GM18508 (cell line): ENCODE data around the gene TDO2.
"Not testable (repeated sequence)": the region's sequence is repeated elsewhere in the genome, so short reads cannot be mapped to it uniquely, and the experiment has no call there.

Source experiments
- ATAC-seq: cut with Tn5 transposase; IDR thresholded peaks from one replicate; pipeline ENCODE4 v1.9.1; 2021; ENCODE audit warnings: moderate number of reproducible peaks; ENCODE audit not compliant: insufficient read depth, unreplicated experiment

TDO2 gene

DNA sequence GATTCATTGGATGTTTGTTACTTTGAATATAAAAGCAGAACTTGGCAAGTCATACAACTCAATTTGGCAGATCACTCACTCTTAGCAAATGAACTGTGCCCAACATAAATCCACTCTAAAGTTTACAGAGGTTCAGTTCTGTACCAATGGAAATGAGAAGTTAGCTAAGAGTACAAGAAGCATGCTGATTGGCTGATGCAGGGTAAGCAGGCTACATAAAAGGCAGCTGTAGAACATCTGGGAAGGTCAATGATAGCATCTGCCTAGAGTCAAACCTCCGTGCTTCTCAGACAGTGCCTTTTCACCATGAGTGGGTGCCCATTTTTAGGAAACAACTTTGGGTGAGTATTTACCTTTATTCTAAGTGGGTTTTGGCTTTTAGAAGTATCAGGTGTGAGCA, at the start of gene TDO2:
TDO2 (plus strand) TSS at position 244 of the 400 bp plus-strand sequence; CDS start at position 307, 63 bp downstream.
- ATAC-seq: no peak

DNA sequence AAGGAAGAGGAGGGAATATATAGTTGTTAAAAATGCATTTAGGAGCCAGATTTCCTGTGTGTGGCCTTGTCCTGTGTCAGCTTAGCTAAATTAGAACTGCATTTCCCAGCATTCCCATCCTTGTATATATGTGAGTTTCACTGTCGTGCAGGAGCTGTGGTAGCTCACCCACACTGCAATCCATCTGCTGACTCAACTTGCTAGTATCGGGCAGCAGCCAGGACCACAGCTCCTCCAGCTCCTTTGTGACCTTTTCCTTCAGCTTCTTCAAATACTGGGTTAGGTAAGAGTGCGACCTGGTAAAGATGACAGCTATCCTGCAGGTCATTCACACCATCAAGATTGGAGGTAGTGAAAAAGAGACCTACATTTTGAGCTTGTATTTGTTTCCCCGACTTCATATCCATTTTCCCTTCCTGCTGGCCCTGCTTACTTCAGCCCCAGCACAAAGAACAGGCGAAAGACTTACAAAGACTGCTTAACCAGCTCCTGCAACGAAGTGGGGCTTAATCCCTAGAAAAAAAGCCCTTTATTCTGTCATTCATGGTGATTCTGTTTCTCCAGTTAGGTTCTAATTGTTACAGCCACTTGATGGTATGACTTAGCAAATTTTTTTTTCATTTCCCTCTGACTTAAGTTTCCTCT, 48.8 kb upstream of the TDO2 start:
- ATAC-seq: no peak

DNA sequence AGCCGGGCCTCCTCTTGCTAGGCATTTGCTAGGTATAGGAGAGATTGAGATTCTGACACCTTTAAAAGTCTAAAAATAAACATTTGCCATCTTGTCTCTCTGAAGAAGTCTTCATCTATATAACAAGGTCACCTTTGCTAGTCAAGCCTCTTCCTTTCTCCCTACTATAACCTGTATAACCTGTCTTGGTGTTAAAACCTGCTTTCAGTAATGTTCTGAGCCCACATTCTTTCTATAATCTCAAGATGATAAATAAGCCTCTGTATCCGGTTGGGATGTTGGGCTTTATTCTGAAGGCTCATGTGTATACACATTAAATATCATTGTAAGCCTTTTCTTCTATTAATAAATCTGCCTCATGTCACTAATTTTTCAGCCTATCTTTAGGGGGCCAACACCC, 47.6 kb upstream of the TDO2 start:
- no peak for ATAC-seq

DNA sequence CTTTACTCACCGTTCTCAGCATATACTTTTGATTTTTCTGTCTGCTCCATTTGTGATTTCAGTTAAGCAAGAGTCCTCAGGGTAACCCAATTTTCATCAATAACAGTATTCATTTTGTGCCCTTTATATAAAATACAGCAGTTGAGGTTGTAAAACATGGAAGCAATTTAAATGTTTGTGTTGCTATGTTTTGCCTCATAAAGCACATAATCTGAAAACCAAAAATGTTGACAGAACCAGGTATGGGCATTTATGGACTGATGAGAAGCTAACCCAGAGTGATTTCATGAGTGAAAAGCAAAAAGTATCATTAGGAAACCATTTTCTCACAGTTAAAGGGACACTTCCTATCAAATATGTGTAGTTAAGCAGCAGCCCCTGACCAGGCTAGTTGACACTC, 37.3 kb upstream of the TDO2 start, which contains the start of gene ASIC5:
ASIC5 (minus strand) TSS at position 101 of the 400 bp plus-strand sequence; CDS start at position 50, 51 bp downstream.
- no peak for ATAC-seq

DNA sequence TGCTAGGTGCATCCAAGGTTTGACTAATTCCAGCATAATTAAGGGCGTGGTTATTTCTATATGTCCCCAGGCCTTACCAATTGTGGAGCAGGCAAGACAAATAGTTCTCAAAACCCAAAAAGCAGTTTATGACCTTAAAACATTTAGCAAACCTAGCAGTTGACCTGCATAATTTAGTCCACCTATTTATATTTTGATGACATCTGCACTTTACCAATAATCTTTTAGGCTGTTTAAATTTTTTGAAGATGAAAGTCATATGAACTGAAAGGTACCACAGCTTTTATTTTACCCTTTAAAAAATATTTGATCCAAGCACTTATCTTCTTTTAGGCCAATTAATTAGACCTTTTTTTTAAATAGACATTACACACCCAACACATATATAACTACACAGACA, 27.6 kb upstream of the TDO2 start:
- ATAC-seq: no peak

DNA sequence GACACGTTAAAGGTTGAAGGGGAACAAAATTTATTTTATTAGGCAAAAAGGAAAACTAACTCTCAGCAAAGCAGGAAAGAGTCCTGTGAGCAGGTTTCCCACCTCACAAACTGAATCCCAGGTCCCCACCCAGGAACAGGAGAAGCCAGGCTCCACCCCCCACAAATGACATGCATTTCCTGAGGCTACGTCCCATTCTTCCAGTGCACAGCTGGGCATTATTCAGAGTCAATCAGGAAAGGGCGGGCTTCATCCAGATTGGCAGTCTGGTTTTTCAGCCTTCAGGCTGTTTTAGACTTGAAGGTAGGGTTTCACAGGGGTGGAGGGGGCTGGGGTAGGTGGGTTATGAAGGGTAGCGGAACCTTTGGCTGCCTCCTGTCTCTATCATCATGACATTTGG, 25.5 kb upstream of the TDO2 start:
- no peak for ATAC-seq

DNA sequence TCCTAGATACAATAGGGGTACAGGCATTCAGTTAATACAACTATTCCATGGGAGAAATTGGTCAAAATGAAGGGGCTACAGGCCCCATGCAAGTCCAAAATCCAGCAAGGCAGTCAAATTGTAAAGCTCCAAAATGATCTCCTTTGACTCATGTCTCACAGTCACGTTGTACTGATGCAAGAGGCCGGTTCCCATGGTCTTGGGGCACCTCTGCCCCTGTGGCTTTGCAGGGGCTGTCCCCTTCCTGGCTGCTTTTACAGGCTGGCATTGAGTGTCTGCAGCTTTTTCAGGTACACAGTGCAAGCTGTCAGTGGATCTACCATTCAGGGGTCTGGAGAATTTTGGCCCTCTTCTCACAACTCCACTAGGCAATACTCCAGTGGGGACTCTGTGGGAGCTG, 24.9 kb upstream of the TDO2 start:
- ATAC-seq: no peak

DNA sequence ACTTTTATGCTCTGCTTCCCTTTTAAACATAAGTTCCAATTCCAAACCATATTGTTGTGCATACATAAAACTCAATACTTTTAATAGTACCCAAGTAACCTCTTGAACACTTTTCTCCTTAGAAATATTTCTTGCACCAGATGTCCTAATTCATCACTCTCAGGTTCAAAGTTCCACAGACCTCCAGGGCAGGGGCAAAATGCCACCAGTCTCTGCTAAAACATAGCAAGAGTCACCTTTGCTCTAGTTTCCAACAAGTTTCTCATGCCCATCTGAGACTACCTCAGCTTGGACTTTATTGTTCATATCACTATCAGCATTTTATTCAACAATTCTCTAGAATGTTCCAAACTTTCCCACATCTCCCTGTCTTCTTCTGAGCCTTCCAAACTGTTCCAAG, 23.7 kb upstream of the TDO2 start:
- ATAC-seq: no peak

DNA sequence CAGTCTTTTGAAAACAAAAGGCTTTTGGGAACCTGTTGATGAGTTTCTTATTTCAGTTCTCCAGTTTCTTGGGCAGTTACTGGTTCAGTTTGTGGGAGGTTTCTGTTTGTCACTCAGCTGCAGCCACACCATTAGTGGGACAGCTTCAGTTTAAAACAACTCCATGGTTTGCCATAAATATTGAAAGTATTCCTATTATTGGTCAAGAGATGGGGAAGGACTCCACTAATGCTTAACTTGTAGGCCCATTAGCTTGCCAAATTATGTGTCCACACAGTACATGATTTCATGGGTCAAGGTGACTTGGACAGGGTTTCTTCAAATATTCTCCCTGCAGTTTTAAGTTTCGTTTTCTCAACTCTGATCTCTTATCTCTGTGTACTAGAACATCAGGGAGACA, 21.9 kb upstream of the TDO2 start:
- no peak for ATAC-seq

DNA sequence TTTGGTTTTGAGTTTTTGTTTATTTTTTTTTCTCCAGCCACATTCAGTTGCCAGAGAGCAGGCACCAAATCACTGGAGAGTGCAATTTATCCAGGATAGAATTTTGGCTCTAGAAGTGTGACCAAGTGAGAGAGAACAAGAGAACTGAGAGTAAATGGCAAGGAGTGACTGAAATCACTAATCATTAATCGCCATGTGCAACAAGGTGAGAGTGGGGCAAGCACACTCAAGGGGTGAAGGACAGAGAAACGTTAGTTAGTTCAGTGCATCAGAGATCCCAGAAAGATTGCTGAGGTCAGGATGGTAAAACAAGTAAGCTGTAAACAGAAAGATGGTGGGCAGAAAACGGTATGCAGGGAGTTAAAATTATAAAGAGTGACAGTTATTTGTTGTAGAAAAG, 19.6 kb upstream of the TDO2 start:
- ATAC-seq: no peak

DNA sequence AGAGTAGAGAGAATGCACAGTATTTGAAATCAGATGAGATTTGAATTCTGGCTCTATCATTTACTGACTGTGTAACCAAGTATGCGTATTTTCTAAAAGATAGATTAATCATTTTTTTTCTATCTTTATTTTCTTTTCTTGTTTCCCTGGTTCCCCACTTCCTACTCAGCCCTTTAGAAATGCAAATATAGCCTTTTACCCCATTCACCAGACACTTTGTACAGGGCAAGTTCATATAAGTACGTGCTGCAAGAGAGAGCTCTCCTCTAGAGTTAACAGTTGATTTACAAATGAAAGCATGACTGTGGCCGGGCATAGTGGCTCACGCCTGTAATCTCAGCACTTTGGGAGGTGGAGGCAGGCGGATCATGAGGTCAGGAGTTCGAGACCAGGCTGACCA, 17.8 kb upstream of the TDO2 start:
- no peak for ATAC-seq

DNA sequence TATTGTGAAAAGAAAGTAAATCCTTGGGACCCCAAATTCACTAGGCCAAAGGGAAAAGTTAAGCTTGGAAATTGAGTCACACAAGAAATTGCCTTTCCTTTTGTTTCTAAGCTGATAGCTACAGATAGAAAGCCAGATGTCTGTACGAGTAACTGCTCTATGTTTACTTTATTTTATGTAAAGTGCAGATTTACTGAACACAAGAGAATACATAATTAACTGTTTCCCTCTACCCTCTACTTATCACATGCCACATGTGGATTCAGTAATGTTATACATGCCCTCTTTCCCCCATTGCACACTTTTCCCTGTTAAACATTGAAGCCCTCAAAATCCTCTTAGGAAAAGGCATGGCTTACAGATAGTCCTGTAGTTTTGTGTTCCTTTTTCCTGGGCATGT, 16.5 kb upstream of the TDO2 start:
- ATAC-seq: no peak

DNA sequence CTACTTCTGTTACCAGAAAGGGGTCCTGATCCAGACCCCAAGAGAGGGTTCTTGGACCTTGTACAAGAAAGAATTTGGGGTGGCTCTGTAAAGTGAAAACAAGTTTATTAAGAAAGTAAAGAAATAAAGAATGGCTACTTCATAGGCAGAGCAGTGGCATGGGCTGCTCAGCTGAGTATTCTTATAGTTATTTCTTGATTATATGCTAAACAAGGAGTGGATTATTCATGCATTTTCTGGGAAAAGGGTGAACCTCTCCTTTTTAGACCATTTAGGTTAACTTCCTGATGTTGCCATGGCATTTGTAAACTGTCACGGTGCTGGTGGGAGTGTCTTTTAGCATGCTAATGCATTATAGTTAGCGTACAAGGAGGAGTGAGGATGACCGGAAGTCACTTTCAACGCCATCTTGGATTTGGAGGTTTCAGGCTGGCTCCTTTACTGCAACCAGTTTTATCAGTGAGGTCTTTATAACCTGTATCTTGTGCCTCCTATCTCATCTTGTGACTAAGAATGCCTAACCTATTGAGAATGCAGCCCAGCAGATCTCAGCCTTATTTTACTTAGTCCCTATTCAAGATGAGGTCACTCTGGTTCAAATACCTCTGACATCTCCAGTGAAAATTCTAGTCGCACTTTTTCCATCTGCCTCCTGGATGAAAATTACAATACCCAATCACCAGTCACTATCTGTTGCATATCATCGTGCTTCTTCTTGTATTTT, 15.5 kb upstream of the TDO2 start:
- ATAC-seq: no peak

DNA sequence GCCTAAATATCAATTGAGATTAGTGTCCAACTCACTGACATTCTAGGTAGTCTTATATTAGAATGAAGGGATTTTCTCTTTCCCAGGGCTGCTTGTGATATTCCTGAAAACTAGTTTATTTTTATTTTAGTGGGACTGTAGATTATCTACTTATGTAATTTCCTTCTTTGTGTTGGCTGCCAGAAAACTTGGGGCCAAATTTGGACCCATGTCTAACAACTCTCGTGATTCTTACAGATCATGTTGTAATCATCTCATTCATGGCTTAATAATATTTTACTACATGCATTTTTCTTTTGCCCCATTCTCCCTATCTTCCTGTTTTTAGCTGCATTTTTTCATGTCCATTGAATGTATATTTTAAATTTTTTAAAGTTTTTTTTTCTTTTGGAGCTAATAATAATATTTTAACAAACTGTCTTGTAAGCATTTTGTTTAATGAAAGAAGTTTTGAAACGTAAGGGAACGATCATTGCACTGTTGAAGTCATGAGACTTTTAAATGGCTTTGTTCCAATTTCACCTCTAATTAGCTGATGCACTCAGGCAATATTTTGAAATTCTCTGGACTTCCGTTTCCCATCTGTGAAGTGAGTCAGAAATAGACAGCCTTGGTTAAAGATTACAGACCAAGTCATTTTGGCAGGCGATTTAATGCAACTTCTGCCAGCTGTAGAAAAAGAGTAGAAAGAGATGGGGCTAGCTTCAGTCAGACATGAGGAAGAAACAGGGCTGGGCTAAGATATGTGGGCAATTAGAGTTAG, 14.3 kb upstream of the TDO2 start:
- peak; percentile 96 for ATAC-seq

DNA sequence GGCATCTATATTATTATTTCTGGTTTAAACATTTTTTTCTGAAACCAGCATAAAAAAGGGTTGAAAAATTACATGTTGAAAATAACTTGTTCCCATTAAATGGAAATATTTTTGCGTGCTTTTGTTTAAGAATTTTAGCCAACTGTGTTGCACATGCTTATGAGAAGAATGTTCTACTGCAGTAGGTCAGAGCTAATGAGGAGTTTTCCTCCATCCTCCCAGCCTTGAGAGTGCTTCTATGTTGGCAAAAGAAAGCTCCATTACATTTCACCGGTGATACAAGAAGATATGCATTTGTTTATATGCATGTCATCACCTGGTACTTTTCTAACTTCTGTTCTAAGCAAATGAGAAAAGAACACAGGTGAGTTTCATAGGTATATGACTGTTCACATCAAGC, 13.6 kb upstream of the TDO2 start:
- no peak for ATAC-seq

DNA sequence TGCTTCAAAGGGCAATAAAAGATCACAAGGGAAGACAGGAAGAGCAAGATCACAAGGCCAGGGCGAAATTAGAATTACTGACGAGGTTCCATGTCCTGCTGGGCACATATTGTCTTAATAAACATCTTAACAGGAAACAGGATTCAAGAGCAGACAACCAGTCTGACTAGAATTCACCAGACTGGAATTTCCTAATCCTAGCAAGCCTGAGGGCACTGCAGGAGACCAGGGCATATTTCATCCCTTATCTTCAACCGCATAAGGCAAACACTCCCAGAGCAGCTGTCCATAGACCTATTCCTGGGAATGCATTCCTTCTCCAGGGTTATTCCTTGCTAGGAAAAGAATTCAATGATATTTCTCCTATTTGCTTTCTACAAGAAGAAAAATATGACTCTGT, 12.4 kb upstream of the TDO2 start:
- no peak for ATAC-seq

DNA sequence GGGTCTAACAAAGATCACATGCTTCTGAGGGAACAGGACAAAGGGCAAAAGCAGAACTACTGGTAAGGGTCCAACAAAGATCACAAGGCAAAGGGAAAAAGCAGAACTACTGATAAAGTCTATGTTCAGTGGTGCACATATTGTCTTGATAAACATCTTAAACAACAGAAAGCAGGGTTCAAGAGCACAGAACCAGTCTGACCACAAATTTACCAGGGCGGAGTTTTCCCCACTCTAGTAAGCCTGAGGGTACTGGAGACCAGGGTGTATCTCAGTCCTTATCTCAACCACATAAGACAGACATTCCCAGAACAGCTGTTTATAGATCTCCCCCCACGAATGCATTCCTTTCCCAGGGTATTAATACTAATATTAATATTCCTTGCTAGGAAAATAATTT, 5.1 kb upstream of the TDO2 start:
- not testable (repeated sequence) for ATAC-seq

DNA sequence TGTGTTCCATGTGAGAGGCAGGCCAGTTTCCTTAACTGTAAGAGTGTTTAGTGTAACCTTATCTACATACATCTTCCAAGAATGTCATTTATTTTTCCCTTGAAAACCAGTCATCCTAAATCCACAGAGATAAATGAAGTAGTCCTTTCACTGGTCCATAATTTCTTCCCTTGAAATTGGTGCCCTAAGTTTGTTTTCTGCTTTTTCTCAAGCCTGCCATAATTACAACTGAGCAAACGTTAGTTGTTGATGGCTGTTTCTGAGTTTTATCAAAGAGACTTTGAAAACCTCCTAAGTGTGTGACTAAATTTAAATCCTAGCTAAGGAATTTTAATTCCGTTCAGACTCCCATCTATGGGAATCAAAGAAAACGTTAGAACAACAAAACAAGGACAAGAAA, 3.6 kb upstream of the TDO2 start:
- ATAC-seq: no peak

DNA sequence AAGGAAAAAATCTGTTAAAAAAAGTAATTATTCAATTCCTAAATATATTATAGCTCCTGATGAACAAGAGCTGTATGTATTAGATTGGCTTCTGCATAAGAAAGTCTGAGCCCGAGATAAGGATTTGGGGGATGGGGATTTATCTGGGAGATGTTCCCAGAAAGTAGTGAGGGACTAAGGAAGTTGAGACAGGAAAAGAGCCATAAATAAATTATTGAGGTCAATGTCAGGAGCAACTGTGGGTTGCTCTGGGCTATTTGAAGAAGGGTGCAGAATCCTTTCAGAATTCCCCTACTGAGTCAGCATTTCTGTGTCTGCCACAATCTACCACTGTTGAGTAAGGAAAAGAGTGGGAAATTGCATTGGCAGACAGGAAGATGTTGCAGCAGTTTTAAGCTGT, 3.1 kb upstream of the TDO2 start:
- ATAC-seq: no peak

DNA sequence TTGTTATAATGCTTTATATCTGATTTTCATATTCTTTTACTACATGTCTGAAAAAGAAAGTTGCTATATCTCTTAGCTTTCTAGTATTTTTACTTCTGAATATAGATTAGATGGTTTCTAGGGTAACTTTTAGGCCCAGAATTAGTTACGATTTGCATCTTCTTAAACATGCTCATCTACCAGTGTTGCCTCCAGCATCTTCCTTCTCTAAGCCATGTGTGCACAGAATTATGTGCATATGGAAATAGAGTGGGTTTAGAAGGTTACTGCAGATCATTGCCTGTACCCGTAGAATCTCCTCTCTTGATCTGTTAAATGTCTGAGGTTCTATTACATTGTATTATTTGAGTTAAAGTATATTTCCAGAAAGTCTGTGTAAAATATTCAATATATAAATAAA, 2.5 kb upstream of the TDO2 start:
- no peak for ATAC-seq

DNA sequence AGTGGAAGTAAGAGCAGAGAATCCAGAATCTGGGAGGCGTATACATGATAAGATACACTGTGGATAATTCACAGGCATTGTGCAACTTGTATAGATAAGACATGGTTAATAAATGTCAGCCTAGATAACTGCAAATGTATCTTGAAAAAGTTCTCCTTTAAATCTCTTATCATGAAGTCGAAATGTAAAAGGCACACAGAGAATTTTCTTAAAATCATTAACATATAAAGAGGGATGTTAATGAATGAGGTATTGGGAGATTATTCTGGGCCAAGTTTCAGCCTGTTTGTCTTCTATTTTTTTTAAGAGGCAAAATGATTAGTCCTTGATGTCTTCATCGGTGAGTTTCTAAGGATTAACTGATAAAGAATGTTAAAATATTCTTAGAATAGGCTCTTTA, 835 bp downstream of the TDO2 start:
- ATAC-seq: no peak
